ENCODE data around the gene HHAT.

DNA sequence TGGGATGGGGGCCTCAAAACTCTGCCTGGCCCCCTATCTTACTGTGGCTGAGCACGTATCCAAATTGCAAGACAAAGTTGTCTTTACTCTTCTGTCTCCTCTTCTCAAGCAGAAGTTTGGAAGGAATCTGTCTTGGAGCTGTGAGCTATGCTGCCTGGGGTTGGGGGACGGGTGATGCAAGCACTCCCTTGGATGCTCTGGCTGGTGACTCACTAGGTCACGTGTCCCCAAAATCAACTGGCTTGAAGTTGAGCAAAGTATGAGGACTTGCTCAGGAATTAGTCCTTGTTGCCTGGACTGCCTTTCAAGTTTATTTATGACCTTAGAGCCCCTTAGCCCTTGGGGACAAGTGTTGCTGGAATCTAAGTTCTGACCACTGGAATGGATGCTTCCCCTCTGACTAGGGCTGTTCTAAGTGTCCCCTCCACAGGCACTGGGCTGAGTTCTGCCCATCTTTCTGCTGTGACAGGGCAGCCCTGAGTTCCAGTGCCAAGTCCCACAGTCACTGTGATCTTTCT, 269.5 kb downstream of the HHAT start:
- TF ChIP-seq POLR2AphosphoS5 (IDR thresholded peaks at IDR 0.05) = peak; percentile 7 to 41 (median 8)
- TF ChIP-seq, protein P1, sequence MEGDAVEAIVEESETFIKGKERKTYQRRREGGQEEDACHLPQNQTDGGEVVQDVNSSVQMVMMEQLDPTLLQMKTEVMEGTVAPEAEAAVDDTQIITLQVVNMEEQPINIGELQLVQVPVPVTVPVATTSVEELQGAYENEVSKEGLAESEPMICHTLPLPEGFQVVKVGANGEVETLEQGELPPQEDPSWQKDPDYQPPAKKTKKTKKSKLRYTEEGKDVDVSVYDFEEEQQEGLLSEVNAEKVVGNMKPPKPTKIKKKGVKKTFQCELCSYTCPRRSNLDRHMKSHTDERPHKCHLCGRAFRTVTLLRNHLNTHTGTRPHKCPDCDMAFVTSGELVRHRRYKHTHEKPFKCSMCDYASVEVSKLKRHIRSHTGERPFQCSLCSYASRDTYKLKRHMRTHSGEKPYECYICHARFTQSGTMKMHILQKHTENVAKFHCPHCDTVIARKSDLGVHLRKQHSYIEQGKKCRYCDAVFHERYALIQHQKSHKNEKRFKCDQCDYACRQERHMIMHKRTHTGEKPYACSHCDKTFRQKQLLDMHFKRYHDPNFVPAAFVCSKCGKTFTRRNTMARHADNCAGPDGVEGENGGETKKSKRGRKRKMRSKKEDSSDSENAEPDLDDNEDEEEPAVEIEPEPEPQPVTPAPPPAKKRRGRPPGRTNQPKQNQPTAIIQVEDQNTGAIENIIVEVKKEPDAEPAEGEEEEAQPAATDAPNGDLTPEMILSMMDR (IDR thresholded peaks at IDR 0.05) = no peak

Measured in transverse colon (tissue), 4 donors.